Prostate gland (tissue), 2 donors: ENCODE measurements around the gene RPL27A.

Experiments
- POLR2AphosphoS5 ChIP-seq: sonication (generic); formaldehyde crosslinking; IDR thresholded peaks from one replicate; pipeline ENCODE4 v1.6.1; 2017; ENCODE audit warnings: antibody characterized with exemption
- TF ChIP-seq, protein P1 (sequence below), 4 experiments: fragments of 200-600 bp in 2 of 4; fragments of 450-650 bp in 2 of 4; sonication (generic) in 2 of 4; IDR thresholded peaks; 1 replicate in 3 of 4; 2 replicates in 1 of 4; pipeline ENCODE4 v1.5.1; 2016 to 2019; ENCODE audit warnings: antibody characterized with exemption in 4 of 4, mild to moderate bottlenecking in 2 of 4, moderate library complexity in 2 of 4

DNA sequence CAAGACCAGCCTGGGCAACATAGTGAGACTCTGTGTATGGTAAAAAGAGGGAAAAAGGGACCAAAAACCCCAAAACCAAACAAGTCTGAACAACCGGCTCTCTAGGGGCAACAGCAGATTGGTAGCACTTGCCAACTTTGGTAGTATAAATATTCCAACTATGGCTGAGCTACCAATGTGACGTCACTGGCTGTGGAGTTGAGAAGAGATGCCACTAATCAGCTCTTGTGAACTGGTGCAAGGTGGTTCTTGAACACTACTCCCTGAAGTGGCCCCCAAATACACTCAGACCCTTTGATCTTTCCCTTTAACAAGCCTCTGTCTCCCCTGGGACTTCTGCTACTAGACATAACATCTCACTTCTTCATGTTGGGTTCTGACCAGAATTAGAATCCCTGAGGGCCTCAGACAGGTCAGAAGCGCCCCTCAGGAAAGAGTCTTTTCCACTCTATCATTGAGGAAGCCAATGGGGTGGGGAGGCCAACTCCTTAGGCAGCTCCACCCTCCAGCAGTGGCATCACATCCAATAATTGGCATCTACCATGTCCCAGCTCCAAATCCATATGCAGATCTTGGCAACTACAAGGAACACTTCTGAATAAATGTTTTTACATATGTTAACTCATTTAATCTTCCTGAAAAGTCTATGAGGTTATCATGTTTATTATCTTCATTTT, 49.2 kb downstream of the RPL27A start:
- TF ChIP-seq, protein P1, sequence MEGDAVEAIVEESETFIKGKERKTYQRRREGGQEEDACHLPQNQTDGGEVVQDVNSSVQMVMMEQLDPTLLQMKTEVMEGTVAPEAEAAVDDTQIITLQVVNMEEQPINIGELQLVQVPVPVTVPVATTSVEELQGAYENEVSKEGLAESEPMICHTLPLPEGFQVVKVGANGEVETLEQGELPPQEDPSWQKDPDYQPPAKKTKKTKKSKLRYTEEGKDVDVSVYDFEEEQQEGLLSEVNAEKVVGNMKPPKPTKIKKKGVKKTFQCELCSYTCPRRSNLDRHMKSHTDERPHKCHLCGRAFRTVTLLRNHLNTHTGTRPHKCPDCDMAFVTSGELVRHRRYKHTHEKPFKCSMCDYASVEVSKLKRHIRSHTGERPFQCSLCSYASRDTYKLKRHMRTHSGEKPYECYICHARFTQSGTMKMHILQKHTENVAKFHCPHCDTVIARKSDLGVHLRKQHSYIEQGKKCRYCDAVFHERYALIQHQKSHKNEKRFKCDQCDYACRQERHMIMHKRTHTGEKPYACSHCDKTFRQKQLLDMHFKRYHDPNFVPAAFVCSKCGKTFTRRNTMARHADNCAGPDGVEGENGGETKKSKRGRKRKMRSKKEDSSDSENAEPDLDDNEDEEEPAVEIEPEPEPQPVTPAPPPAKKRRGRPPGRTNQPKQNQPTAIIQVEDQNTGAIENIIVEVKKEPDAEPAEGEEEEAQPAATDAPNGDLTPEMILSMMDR (IDR thresholded peaks at IDR 0.05): no peak
- TF ChIP-seq POLR2AphosphoS5: no peak
